GM04504 (cell line): Measurements from ENCODE around the gene ADAMTS14.

Experiments used
- DNase-seq: peaks from one replicate; pipeline ENCODE4 v3.0.0-alpha.2; 2012; ENCODE audit warnings: low read depth

ADAMTS14 gene

DNA sequence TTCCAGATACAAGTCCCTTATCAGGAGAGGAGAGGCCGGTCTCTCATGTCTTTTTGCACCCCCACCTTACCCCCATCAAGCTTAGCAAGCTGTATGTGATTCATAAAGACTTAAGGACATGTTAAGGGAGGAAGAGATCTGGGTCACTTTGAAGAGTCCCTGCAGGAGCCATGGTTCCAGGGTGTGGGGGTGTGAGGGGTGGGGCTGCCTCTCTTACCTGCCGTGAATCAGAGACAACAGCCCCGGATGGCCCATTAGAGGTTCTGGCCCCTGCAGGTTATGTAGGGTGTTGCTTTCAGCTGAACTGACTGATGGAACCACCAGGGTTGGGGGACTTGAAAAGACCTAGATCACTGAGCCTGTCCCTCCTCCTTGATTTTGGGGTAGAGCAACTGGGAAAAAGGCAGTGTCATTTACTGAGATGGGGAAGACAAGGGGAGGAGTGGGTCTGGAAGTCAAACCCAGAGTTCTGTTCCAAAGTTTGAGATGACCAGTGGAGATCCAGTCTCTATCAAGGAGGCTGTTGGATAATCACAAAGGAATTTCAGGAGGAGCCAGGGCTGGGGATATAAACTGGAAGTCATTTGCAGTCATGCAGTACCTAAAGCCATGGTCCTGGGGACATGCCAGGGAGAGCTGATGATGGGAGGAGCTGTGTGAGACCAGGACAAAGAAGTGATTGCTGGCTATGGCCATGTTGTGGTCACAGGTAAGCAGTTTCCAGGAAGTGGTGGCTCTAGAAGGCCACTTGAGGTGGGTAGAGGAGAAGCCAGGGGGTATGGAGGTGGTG, 23.1 kb downstream of the ADAMTS14 start:
- no peak for DNase-seq

DNA sequence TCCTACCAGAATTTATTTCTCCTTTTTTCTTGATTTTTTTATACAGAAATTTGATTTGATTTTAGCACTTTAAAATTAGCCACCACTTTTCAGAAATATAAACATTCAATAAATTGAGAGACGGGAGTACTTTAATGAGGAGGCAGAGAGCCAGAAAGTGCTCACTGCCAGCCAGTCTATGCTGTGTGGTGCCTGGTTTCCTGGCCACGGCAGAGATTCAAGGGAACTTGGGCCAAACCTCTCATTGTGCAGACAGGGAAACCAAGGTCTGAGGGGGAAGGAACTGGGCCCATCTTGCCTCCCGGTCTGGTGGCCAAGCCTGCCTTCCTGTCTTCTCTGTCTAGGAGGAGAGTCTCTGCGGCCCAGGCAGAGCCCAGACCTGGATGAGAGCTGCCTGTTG, 25.9 kb downstream of the ADAMTS14 start:
- no peak for DNase-seq

DNA sequence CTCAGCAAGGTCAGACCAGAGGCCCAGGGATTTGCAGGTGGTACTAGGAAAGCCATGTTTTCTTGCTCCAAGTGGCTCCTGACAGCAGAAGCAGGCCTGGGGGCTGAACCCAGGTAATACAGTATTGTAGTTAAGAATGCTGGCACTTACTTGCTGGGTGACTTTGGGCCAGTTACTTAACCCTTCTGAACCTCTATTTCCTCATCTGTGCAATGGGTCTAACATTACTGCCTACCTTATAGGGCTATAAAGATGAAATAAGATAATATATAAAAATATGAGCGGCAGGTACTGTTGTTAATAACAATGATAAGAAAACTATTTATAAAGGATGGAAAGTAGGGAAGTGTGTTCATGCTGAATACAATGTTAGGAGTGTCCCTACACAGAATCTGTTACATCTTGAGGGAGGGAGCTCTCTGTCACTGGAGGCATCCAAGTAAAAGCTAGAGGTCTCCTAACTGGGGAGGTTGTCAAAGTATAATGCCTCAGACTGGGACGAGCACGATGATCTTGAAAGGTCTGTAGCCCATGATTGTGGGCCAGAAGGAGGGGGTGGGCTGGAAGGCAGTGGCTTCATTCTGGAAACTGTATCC, 26.9 kb downstream of the ADAMTS14 start:
- DNase-seq: no peak

DNA sequence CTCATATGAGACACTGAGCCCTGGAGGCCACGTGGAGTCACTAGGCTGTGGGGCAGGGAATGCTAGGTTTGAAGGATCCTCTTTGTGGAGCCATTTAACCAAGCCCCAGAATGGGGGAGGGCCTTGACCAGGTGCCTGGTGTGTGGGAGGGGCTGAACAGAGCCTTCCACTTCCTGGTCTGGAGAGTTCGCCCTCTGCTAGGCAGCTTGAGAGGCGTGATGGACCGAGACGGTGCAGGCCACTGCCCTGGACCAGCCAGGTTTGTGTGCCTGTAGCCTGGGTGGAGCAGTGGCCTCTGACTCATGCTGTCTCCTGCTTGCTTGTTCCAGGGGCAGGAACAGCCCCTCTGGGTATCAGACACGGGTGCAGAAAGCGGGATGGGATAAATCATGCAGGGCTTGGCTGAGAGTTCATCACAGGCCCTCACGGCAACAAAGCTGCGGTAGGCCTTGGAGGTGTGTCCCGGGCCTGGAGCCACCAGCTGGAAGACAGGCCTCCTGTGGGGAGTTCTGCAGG, 27.4 kb downstream of the ADAMTS14 start:
- DNase-seq: no peak

DNA sequence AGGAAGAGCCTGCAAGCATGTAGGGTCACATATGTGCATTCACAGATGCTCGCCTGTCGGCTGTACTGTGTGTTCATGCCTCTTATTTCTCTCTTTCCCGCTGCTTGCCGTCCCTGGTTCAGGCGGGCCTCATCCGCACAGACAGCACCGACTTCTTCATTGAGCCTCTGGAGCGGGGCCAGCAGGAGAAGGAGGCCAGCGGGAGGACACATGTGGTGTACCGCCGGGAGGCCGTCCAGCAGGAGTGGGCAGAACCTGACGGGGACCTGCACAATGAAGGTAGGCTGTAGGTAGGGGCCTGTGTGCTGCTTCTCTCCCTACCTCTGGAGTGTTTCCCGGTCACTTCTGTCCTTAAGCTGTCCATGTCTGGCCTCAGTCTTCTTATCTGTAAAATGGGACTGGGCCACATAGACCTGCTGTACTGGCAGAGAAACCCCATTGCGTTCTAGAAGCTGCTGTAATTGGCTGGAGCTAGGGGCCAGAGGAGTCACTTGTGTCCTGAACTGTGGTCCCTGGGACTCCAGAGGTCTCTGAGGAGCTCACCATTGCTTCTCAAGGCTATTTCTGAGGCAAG, 30.0 kb downstream of the ADAMTS14 start:
- no peak for DNase-seq

DNA sequence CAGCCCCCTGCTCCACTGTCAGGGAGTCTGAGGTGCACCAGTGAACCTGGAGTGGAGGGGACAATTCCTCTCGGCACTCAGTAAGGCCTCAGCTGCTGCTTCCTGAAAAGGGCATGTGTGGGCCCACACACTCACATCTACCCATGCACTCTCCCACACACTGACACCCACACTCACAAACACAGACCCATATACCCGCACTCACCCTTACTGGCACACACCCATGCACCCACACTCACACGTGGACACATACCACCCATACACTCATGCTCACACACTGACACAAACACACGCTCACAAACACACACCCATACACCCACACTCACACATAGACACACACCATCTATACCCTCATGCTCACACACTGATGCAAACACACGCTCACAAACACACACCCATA, 31.9 kb downstream of the ADAMTS14 start:
- DNase-seq: no peak

DNA sequence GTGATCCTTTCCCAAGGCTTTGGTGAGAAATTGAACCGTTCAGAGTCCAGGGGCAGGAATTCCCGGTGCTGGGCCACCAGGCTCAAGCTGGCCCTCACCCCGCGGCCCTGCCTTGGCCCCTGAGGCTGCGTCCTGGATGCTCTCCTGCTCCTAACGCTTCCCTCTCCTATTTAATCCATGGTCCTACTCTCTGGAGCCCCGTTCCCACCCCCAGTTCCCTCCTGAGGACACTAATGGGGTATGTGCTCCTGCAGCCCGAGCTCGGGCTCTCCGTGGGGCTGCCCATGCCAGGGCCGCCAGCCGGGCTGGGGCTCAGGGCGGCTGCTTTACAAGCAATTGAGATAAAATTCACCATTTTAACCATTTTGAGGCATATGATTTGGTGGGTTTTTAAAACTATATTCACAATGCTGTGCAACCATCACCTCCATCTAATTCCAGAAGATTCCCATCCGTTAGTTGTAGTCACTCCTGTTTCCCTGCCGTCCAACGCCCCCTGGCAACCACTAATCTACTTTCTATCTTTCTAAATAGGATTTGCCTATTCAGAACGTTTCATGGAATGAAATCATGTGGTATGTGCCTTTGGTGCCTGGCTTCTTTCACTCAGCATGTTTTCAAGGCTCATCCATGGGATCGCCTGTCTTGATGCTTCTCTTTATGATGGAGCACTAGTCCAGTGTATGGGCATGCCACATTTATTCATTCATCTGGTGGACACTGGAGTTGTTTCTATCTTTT, 33.0 kb downstream of the ADAMTS14 start:
- no peak for DNase-seq

DNA sequence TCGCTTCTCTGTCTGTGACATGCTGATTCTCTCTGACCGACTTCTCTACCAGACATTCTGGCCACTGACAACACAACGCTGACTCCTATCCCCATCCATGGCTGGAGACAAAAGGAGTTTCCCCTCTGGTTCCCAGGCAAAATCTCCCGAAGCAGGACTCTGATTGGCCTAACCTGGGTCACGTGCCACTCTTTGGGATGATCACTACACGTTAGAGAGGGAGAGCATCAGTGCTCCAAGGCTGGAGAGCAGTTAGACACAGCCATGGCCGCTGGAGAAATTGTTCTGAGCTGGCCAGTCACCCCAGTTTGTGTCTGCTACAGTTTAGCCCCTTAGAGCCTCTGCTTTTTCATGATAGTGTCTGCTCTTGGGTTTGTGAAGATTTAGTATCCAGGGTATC, 38.9 kb downstream of the ADAMTS14 start:
- DNase-seq: no peak

DNA sequence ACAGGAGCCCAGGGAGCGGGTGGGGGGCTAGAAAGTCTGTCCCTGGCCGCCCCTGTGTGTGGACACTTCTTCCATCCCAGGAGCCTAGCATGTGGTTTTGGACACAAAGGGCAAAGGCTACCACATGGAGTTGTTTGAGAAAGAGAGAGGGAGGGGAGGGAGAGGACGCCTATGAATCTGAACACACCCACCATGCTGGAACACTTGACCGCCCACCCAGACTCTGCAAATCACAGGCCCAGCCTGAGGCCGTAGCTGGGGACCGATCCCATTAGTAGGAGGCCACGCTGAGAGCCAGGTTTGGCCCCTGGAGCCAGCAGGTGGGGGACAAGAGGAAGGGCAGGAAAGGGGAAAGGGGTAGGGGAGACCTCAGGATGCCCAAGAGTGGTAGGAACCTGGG, 39.6 kb downstream of the ADAMTS14 start:
- no peak for DNase-seq

DNA sequence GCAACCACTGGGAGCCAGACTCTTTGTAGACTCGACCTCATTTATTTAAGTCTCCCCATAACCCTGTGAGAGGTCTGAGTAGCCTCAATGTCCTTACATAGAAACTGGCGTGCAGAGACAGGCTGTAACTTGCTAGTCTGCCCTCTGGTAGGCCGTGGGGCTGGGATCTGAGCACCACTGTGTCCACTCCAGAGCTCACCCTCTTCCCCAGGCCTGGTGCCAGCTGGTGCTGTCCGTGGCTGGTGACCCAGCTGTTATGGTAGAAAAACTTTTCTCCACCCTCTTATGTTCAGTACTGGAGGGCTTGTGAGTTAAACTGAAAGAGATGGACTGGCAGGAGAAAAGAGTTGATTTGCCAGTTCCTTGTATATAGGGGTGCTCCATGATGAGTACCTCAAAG, 41.9 kb downstream of the ADAMTS14 start:
- DNase-seq: no peak

DNA sequence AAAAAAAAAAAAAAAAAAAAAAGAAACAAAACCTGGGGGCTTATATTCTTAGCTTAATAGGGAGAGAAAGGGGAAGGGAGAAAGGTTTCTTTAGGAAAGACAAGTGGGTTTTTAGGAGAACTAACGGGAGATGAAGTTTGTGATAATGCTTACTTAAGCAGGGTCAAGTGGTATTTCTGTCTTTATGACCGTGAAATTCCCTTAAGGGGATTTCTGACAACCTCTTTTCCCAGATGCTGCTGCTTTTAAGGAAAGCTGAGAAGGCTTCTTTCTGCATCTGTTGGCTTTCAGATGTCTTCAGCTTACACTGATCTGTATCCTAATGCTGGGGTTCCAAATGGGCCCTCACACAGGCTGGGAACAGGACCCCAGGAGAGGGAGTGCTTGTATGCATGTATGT, 42.6 kb downstream of the ADAMTS14 start:
- no peak for DNase-seq

DNA sequence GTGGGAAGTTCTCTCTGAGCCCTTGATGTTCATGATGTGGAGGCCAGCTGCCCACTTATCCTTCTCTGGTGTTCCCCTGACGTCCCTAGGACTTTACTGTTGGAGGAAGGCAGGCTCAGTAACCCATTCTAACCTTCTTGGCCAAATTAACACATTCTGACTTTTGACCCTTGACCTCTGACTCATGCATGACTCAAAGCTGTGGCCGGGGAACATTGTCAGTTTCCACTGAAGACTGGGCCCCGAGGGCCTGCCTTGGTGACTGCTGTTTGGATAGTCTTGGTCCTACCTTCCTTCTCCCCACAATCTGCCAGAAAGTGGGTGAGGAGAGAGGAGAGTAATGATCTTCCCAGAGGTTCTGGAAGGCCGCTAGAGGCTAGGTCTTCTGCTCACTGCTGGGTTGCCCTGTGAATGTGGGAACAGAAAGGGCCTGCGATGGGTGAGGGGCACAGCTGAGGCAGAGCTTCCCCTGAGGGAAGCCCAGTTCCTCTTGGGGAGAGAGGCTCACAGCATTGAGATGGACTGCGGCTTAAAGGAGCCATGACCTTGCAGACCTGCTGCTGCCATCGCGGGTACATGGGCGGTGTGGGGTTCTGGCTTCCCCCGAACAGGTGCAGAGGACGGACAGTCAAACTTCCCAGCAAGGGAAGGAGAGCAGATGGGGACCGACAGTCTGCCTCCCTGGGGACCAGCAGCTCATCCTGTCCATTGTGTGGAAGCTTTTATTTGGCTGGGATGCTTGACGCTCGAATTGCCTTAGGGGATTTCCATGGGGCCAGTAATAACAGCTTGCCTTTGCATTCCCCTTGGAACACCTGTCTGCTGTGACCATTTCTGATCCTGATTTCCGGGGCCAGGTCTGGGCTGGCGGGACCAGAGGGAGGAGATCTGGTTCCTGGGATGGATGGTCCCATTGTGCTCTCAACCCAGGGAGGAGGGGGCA, 43.8 kb downstream of the ADAMTS14 start:
- no peak for DNase-seq

DNA sequence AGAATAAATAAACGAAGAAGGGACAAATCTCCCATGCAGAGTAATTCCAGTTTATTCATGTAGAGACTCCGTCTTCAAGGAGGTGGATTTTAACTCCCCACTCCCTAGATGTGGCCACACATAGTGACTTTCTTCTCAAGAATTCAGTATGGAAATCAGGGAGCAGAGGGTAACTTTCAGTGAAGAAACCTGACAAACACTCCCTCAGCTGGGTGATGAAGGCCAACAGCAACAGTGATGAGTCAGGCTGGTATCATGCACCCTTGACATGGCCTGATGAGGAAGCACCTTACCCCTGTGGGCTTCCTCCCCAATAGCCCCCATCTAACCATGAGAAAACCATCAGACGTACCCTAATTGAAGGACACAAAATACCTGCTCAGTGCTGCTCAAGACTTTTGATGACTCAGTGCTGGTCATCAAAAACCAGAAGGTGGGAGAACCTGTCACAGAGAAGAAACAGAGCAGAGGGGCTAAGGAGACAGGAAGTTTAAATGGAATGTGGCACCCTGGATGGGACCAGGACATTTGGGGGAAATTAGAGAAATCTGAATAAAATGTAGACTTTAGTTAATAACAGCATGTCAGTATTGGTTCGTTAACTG, 50.6 kb downstream of the ADAMTS14 start:
- DNase-seq: peak; percentile 38

DNA sequence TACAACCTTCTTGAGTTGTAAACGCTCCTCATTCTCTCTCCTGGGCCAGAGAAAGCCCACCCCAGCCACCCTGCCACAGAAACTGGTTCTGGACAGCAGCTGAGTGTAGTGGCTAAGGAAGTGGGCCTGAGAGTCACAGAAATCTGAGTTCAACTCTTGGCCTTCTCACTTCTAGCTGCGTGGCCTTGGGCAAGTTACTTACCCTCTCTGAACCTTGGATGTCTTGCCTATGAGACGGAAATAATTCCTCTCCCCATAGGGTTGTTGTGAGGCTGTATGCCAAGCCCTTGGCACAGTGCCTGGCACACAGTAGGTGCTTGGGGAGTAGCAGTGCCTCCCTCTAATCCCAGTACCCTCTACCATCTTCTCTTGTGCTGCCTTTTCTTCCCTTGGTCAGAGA, 51.5 kb downstream of the ADAMTS14 start:
- no peak for DNase-seq

DNA sequence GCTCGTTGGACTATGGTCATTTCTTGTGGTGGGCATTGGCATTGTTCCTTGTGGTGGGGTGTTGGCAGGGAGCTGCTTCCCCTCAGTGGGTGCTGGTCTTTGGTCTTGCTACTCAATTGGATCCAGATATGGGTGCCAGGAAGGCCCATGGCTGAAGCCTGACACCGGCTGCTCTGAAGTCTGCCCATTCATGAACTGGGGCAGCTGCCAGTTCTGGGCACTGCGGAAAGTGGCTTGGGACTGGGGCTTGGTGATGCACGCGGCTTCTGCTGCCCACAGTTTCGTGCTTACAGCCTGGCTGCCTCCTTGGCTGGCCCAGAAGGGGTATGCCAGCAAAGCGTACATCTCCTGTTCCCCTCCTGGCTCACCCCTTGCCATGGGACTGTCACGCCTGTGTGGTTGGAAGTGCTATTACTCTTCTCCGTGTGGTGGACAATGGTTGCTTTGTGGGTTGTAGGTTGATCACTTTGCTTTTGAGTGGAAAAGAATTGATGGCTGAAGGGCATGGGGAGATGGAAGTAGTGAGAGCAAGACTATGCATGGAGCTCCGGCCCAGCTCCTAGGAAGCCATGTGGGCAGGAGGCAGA, 54.7 kb downstream of the ADAMTS14 start:
- no peak for DNase-seq

DNA sequence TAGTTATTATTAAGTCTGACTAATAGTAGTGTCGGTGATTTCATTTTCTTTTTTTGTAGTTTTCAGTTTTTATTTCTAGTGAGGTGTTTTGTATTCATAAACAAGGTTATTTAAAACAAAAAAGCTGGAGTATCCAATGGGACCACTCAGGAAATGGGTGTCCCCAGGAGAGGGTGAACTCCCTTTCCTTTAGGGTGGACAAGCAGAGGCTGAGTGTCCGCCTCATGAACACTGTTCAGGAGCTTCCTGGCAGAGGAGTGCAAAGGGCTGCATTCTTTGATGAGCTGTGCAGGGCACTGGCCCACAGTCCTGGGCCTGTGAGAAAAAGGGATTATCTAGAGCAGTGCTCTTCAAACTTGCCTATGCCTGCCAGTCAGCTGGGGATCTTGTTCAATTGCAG, 56.0 kb downstream of the ADAMTS14 start:
- DNase-seq: no peak

DNA sequence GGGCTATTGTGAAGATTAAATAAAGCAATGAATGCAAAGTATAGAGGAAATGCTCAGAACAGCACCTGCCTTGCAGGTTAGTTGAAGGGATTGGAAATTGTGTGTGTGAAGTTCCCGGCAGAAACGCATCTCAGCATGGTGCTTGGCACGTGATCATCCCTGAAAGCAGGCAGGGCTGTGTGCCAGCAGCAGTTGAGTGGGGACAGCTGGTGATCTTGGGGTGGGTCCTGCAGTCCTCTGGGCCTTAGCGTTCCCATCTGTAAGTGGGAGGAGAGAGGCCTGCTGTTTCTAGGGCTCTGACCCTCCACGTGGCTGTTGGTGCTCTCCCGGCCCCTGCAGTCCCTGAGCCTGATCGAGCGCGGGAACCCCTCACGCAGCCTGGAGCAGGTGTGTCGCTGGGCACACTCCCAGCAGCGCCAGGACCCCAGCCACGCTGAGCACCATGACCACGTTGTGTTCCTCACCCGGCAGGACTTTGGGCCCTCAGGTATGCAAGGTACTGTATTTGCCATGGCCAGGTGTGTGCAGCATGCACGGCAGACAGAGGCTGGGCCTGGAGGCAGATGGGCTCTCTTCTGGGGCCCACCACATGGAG, 57.6 kb downstream of the ADAMTS14 start:
- no peak for DNase-seq

DNA sequence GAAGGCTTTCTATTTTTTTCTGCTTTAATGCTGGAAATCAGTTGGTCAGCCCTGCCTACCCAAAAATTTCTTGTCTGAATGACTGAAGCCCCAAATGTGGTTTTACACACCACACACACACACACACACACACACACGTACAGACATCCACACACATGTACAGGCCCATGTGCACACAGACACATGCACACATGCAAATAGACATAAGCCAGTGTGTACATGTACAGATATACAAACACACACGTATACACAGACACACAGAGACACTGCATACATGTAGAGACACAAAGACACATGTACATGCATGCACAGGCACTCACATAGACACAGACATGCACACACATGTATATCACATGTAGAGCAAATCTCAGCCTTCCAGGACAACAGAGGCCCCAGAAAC, 58.6 kb downstream of the ADAMTS14 start:
- no peak for DNase-seq

DNA sequence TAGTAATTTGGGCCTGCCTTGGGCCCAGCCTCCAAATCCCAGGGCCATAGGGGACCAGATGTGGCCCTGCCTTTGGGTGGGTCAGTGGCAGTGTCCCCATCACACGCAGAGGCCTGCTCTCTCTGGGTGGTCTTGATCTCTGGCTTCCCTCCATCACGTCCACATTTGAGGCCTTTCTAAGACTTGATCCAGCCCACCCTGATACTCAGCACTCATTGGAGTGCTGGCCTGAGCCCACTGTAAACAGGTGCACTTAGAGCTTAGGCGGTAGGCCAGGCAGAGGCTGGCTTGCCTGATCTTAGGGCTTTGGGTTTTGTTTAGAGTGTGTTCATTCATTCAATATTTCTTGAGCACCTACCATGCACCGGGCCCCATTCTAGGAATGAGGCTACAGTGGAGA, 60.3 kb downstream of the ADAMTS14 start:
- DNase-seq: no peak

DNA sequence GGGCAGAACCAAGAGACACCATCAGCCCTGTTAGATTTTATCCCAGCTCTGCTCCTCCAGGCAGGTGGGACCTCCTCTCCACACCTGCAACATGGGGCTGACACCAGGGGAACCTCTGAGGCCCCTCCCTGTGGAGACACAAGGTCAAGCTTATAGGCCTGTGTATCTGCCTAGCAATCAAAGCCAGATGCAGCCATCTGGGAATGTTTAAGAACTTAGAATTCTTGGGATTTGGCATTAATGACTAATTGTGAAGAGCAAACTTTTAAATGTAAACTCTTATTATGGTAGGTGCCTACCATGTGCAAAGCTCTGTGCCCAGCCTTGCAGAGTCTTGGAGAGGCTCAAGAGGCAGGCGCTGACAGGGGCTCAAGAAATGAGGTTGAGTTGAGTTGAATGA, 60.7 kb downstream of the ADAMTS14 start:
- DNase-seq: peak; percentile 10
